ENCODE data around the gene UGGT2. TPM values are rescaled to one million over a fixed set of nuclear protein-coding genes. Genes with fewer than 3 reads are reported as not detected.
"Not testable (repeated sequence)": the region's sequence is repeated elsewhere in the genome, so short reads cannot be mapped to it uniquely, and the experiment has no call there.

Gene UGGT2
- total RNA-seq, 1 donor from 2014 or later = 6.5 TPM

DNA sequence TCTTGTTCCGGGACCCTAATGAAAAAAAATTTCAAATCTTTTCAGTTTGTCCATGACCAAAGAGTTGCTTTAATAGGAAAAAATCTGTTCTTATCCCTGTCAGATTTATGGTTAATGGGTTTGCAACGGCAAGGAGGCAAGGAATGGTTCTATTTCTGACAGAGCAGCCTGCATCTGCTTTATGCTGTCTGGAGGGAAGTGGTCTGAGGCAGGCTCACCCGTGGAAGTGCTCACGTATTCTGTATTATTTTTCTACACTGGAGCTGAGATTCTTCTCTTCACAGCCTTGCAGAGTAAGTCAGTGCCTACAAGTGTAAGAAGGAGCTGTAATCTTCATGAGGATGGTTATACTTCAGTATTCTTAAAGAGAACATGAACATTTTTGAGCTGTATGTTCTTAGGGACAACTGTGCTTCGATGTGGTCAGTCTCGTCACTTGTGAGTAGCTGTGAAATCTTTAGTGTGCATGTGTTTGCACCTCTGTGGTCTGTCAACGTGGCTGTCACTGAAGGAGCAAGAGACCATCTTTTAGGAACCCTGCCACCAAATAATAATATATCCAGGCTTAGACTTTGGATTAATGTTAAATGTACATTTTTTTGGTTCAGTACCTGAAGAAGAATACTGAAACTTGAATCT lies 262.0 kb downstream of the UGGT2 start:
- intact Hi-C loops (cut with micrococcal nuclease) = no loop called here
- no peaks in the 10 kb centered on the region for H3K27me3 Mint-ChIP-seq
- POLR2A ChIA-PET = no interaction called here
- H3K9me3 Mint-ChIP-seq = peaks cover 3% of the 10 kb centered on the region
- CTCF ChIA-PET = no interaction called here
- DNase-seq = no peak
- ATAC-seq (ENCODE audit: low read depth) = no peak
- H3K36me3 Mint-ChIP-seq (ENCODE audit: low read depth) = peaks cover 77% of the 10 kb centered on the region
- H3K27ac Mint-ChIP-seq = no peak overlapping the region
- no peak overlapping the region for H3K4me3 Mint-ChIP-seq
- no peaks in the 10 kb centered on the region for H3K4me1 Mint-ChIP-seq
- TF ChIP-seq, protein P1, sequence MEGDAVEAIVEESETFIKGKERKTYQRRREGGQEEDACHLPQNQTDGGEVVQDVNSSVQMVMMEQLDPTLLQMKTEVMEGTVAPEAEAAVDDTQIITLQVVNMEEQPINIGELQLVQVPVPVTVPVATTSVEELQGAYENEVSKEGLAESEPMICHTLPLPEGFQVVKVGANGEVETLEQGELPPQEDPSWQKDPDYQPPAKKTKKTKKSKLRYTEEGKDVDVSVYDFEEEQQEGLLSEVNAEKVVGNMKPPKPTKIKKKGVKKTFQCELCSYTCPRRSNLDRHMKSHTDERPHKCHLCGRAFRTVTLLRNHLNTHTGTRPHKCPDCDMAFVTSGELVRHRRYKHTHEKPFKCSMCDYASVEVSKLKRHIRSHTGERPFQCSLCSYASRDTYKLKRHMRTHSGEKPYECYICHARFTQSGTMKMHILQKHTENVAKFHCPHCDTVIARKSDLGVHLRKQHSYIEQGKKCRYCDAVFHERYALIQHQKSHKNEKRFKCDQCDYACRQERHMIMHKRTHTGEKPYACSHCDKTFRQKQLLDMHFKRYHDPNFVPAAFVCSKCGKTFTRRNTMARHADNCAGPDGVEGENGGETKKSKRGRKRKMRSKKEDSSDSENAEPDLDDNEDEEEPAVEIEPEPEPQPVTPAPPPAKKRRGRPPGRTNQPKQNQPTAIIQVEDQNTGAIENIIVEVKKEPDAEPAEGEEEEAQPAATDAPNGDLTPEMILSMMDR (IDR thresholded peaks at IDR 0.05) = no peak

DNA sequence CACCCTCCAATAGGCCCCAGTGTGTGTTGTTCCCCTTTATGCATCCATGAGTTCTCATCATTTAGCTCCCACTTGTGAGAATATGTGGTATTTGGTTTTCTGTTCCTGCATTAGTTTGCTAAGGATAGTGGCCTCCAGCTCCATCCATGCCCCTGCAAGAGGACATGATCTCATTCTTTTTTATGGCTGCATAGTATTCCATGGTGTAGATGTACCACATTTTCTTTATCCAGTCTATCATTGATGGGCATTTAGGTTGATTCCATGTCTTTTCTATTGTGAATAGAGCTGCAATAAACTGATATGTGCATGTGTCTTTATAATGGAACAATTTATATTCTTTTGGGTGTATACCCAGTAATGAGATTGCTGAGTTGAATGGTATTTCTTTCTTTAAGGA lies 263.9 kb downstream of the UGGT2 start:
- H3K27me3 Mint-ChIP-seq; CTCF ChIA-PET; intact Hi-C loops (cut with micrococcal nuclease); H3K4me1 Mint-ChIP-seq; DNase-seq; H3K27ac Mint-ChIP-seq; ATAC-seq (ENCODE audit: low read depth); POLR2A ChIA-PET; H3K9me3 Mint-ChIP-seq; H3K4me3 Mint-ChIP-seq: not testable (repeated sequence)
- peaks cover 81% of the 10 kb centered on the region for H3K36me3 Mint-ChIP-seq (ENCODE audit: low read depth)

DNA sequence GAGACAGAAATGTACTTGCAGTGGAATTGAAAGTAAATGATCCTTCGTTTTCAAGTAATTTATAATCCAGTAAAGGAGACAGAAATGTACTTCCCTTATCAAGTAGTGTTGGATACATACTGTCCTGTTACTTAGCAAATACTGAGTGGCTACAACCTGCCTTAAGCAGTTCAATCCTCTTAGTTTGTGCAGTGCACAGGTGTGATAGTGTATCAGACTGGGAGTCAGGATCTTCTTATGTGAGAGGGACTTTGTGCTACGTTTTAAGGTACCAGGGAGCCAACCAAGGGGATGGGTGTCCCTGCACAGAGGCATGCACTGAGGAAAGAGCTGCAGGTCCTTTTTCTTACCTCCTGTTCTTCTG lies 265.1 kb downstream of the UGGT2 start:
- Mint-ChIP-seq H3K9me3 (peaks cover 3% of the 10 kb centered on the region), H3K4me1 (no peaks in the 10 kb centered on the region), H3K4me3 (no peak overlapping the region), H3K27ac (no peak overlapping the region), H3K27me3 (no peaks in the 10 kb centered on the region), H3K36me3 (ENCODE audit: low read depth) (peaks cover 71% of the 10 kb centered on the region)
- CTCF ChIA-PET = interaction anchor here (0.7 kb wide), 1 partner anchor 48 kb away, joined by 3 read pairs; no protein-coding TSS in a partner anchor
- no peak for ATAC-seq (ENCODE audit: low read depth)
- intact Hi-C loops (cut with micrococcal nuclease) = no loop called here
- POLR2A ChIA-PET = no interaction called here
- TF ChIP-seq, protein P1 (IDR thresholded peaks at IDR 0.05) = no peak
- DNase-seq = no peak

- Mint-ChIP-seq H3K36me3 (ENCODE audit: low read depth) (peaks cover 65% of the 10 kb centered on the region), H3K4me1 (no peaks in the 10 kb centered on the region), H3K27ac (no peak overlapping the region), H3K9me3 (peaks cover 3% of the 10 kb centered on the region), H3K4me3 (no peak overlapping the region), H3K27me3 (no peaks in the 10 kb centered on the region)
- intact Hi-C loops (cut with micrococcal nuclease) = no loop called here
- ATAC-seq (ENCODE audit: low read depth) = no peak
- no peak for DNase-seq
- CTCF ChIA-PET = no interaction called here
- POLR2A ChIA-PET = no interaction called here
- TF ChIP-seq, protein P1 (IDR thresholded peaks at IDR 0.05) = no peak
Measured at GRCh38 chr13:95787356-95788099, 265.7 kb downstream of the UGGT2 start.

GRCh38 chr13:95784900-95785290 lies 268.3 kb downstream of the UGGT2 start:
- ATAC-seq (ENCODE audit: low read depth) = no peak
- DNase-seq = no peak
- H3K9me3 Mint-ChIP-seq = peaks cover 5% of the 10 kb centered on the region
- no peaks in the 10 kb centered on the region for H3K4me1 Mint-ChIP-seq
- ChIA-PET POLR2A (no interaction called here), CTCF (no interaction called here)
- TF ChIP-seq, protein P1 (IDR thresholded peaks at IDR 0.05) = no peak
- H3K27me3 Mint-ChIP-seq = no peaks in the 10 kb centered on the region
- H3K4me3 Mint-ChIP-seq = no peak overlapping the region
- H3K27ac Mint-ChIP-seq = no peak overlapping the region
- intact Hi-C loops (cut with micrococcal nuclease) = no loop called here
- peaks cover 42% of the 10 kb centered on the region for H3K36me3 Mint-ChIP-seq (ENCODE audit: low read depth)

Data from activated B cell treated with CpG ODN at 0.5 μM for 24 hours (primary cell).